Natural killer cell (primary cell): Measurements from ENCODE around the gene PGP. TPM values are rescaled to one million over a fixed set of nuclear protein-coding genes. Genes with fewer than 3 reads are reported as not detected.

Source experiments
- ATAC-seq, 3 donors: fragments of 150-1000 bp in 2 of 3; fragments of 200-7000 bp in 1 of 3; cut with Tn5 transposase; 1 replicate in 1 of 3; 2 replicates in 2 of 3; pipeline ENCODE4 v1.10.0; 2021; ENCODE audit warnings: mild to moderate bottlenecking in 2 of 3, moderate library complexity in 2 of 3
- DNase-seq, 2 donors: peaks; one replicate each; pipeline versions ENCODE4 v3.0.0 to v3.0.0-alpha.2; 2013 to 2021; ENCODE audit warnings: mixed read lengths in 1 of 2
- H3K27ac ChIP-seq: one replicate; pipeline ENCODE4 v1.5.1; 2013; ENCODE audit warnings: mild to moderate bottlenecking, low read length
- H3K27me3 ChIP-seq: one replicate; pipeline ENCODE4 v1.6.1; 2013; ENCODE audit warnings: low read length; ENCODE audit not compliant: control insufficient read depth, insufficient read depth
- H3K36me3 ChIP-seq: one replicate; pipeline ENCODE4 v1.6.1; 2013; ENCODE audit warnings: low read length; ENCODE audit not compliant: control insufficient read depth, insufficient read depth
- H3K4me1 ChIP-seq: one replicate; pipeline ENCODE4 v1.6.1; 2013; ENCODE audit warnings: low read length; ENCODE audit not compliant: control insufficient read depth, insufficient read depth
- H3K4me3 ChIP-seq: one replicate; pipeline ENCODE4 v1.5.1; 2013; ENCODE audit warnings: low read length
- H3K9me3 ChIP-seq: one replicate; pipeline ENCODE4 v1.6.1; 2013; ENCODE audit warnings: low read length; ENCODE audit not compliant: control insufficient read depth, insufficient read depth
- H3K27ac Mint-ChIP-seq, 2 donors: one replicate each; pipeline ENCODE4 v1.8.0; 2022; ENCODE audit warnings: mild to moderate bottlenecking in 2 of 2, mixed read lengths in 2 of 2, moderate library complexity in 1 of 2
- H3K27me3 Mint-ChIP-seq, 2 donors: one replicate each; pipeline ENCODE4 v1.8.0; 2022; ENCODE audit warnings: low read depth in 2 of 2, mixed read lengths in 2 of 2
- H3K36me3 Mint-ChIP-seq: one replicate; pipeline ENCODE4 v1.8.0; 2022; ENCODE audit warnings: mixed read lengths
- H3K4me1 Mint-ChIP-seq, 2 donors: one replicate each; pipeline ENCODE4 v1.8.0; 2022; ENCODE audit warnings: mixed read lengths in 2 of 2
- H3K4me3 Mint-ChIP-seq: one replicate; pipeline ENCODE4 v1.8.0; 2022; ENCODE audit warnings: mild to moderate bottlenecking, moderate library complexity, mixed read lengths
- H3K9me3 Mint-ChIP-seq, 2 donors: one replicate each; pipeline ENCODE4 v1.8.0; 2022; ENCODE audit warnings: mixed read lengths in 2 of 2
- WGBS: methylation state at CpG from one replicate; pipeline ENCODE4 v1.1.7; 2013; ENCODE audit warnings: missing lambda C conversion rate; ENCODE audit not compliant: insufficient coverage; 5-methylcytosine and 5-hydroxymethylcytosine counted together
- intact Hi-C: fragments of 100-400 bp; cut with micrococcal nuclease; formaldehyde crosslinking; loops from one replicate; pipeline ENCODE4 v1.14.2; 2022
- total RNA-seq, 4 donors: library from RNA; stranded (reverse); fragments of 120-200 nt in 1 of 4; gene quantifications; one replicate each; pipeline versions ENCODE4 v1.2.3 to v1.2.4, GENCODE V29; 2013 to 2022
- TF ChIP-seq, protein P1 (sequence below): fragments of 200-600 bp; IDR thresholded peaks from one replicate; pipeline ENCODE4 v1.8.0; 2022; ENCODE audit warnings: antibody characterized with exemption

Gene PGP
- total RNA-seq, 3 donors from 2014 or later (not counting 1 experiment from before 2014, with no cell fraction given), result 9.7 to 12.8 (median 12.4) TPM

DNA sequence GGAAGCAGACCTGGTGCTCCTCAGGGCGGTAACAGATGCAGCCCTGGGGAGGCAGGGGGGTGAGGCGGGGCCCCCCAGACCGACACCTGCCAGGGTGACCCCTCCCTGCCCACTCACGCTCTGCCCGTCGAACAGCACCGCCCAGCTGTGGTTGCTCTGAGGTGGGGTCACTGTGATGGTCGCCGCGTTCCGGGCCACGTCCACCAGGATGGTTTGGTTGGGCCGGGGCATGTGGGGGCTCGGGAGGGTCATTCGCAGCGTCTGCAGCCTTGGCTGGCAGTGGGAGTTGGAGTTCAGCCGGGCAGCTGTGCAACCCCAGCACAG, 4.7 kb downstream of the PGP start:
- H3K9me3 Mint-ChIP-seq, result no peaks in the 10 kb centered on the region
- Histone ChIP-seq H3K4me3 (no peak overlapping the region), H3K4me1 (peaks cover 34% of the 10 kb centered on the region), H3K27me3 (no peaks in the 10 kb centered on the region), H3K27ac (no peak overlapping the region), H3K9me3 (no peaks in the 10 kb centered on the region), H3K36me3 (peaks cover 31% of the 10 kb centered on the region)
- ATAC-seq (no peak), DNase-seq (no peak)
- intact Hi-C loops, result loop anchor here (10.0 kb wide), 1 partner anchor 55 kb away; the partner anchor contains the start of gene TRAF7
- H3K4me3 Mint-ChIP-seq, result no peak overlapping the region
- peaks cover 13 to 31% of the 10 kb centered on the region in 2 donors for H3K4me1 Mint-ChIP-seq
- no peaks in the 10 kb centered on the region for H3K36me3 Mint-ChIP-seq
- WGBS, result 95% methylated on average over 17 of the region's 17 CpGs
- H3K27ac Mint-ChIP-seq, result no peak overlapping the region
- no peaks in the 10 kb centered on the region for H3K27me3 Mint-ChIP-seq
- TF ChIP-seq, protein P1, sequence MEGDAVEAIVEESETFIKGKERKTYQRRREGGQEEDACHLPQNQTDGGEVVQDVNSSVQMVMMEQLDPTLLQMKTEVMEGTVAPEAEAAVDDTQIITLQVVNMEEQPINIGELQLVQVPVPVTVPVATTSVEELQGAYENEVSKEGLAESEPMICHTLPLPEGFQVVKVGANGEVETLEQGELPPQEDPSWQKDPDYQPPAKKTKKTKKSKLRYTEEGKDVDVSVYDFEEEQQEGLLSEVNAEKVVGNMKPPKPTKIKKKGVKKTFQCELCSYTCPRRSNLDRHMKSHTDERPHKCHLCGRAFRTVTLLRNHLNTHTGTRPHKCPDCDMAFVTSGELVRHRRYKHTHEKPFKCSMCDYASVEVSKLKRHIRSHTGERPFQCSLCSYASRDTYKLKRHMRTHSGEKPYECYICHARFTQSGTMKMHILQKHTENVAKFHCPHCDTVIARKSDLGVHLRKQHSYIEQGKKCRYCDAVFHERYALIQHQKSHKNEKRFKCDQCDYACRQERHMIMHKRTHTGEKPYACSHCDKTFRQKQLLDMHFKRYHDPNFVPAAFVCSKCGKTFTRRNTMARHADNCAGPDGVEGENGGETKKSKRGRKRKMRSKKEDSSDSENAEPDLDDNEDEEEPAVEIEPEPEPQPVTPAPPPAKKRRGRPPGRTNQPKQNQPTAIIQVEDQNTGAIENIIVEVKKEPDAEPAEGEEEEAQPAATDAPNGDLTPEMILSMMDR, result no peak

DNA sequence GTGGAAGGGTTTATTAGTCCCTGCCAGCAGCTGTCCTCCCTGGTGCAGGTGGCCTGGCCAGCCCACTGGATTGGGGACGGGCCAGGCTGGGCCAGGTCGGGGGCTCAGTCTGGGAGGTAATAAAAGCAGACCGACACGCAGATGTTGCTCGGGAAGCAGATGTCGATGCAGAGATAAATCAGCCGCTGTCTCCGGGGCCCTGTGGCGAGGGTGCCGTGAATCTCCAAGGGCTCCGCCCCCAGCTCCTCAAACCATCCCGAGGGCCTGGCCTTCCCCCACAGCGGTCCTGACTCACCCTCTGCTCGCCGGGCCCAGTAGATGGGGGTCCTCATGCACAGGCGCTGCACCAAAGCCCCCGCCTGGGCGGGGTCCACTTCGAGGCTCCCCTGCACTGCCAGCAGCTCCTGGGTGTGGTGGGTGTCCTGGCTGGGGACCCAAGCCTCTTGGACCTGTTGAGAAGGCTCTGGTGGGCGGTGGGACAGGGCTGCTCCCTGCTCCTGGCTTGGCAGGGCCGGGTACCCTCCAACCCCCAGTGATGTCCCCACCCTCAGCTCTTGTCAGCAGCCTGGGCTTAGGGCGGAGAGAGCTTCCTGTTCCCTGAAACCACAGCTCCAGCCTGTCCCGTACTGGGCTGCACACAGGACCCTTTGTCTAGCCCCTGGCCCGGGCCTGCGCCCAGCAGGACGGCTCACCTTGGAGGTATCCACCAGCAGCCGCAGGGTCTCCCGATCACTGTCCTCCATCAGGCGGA, 5.2 kb downstream of the PGP start:
- peaks cover 17 to 35% of the 10 kb centered on the region in 2 donors for H3K4me1 Mint-ChIP-seq
- no peak overlapping the region for H3K4me3 Mint-ChIP-seq
- Histone ChIP-seq H3K27ac (no peak overlapping the region), H3K36me3 (peaks cover 31% of the 10 kb centered on the region), H3K9me3 (no peaks in the 10 kb centered on the region), H3K27me3 (no peaks in the 10 kb centered on the region), H3K4me1 (peaks cover 39% of the 10 kb centered on the region), H3K4me3 (no peak overlapping the region)
- TF ChIP-seq, protein P1, result no peak
- intact Hi-C loops, result loop anchor here (10.0 kb wide), 1 partner anchor 55 kb away; the partner anchor contains the start of gene TRAF7
- H3K9me3 Mint-ChIP-seq, result no peaks in the 10 kb centered on the region
- ATAC-seq, result no peak
- DNase-seq, result no peak
- H3K36me3 Mint-ChIP-seq, result no peaks in the 10 kb centered on the region
- WGBS, result 94% methylated on average over 29 of the region's 29 CpGs
- H3K27me3 Mint-ChIP-seq, result no peaks in the 10 kb centered on the region
- no peak overlapping the region for H3K27ac Mint-ChIP-seq

DNA sequence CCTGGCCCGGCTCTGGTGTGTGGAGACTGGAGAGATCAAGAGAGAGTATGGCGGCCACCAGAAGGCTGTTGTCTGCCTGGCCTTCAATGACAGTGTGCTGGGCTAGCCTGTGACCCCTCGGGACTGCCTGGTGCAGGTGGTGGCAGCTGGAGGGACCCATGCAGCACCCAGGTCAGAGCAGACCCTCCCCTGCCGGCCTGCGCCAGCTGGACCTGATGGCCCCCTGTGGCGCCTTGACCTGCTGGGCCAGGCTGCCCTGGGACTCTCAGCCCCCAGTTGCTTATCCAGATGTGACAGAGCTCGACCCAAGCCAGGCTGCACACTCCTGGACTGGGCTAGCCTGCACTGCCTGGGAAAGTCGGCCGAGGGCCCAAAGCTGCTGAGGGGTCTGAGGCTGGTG, 5.9 kb downstream of the PGP start:
- WGBS, result 98% methylated on average over 9 of the region's 9 CpGs
- H3K4me1 Mint-ChIP-seq, result peaks cover 19 to 39% of the 10 kb centered on the region in 2 donors
- no peaks in the 10 kb centered on the region for H3K36me3 Mint-ChIP-seq
- no peaks in the 10 kb centered on the region for H3K9me3 ChIP-seq
- H3K27me3 Mint-ChIP-seq, result no peaks in the 10 kb centered on the region
- H3K27ac ChIP-seq, result no peak overlapping the region
- DNase-seq, result no peak
- H3K27ac Mint-ChIP-seq, result no peak overlapping the region
- no peaks in the 10 kb centered on the region for H3K27me3 ChIP-seq
- H3K36me3 ChIP-seq, result peaks cover 31% of the 10 kb centered on the region
- H3K4me3 ChIP-seq, result no peak overlapping the region
- ATAC-seq, result no peak
- H3K9me3 Mint-ChIP-seq, result no peaks in the 10 kb centered on the region
- peaks cover 37% of the 10 kb centered on the region for H3K4me1 ChIP-seq
- intact Hi-C loops, result no loop called here
- TF ChIP-seq, protein P1, result no peak
- no peak overlapping the region for H3K4me3 Mint-ChIP-seq

DNA sequence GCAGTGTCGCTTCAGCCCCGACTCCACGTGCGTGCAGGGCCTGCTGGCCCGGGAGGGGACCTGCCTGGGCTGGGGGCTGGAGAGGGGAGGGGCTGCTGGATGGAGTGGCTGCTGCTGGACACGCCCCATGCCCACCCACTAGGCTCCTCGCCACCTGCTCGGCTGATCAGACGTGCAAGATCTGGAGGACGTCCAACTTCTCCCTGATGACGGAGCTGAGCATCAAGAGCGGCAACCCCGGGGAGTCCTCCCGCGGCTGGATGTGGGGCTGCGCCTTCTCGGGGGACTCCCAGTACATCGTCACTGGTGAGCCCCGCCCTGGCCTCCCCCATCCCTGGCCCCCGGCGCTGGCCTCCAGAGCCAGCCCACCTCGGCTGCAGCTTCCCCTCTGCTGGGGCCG, 6.3 kb downstream of the PGP start:
- intact Hi-C loops, result no loop called here
- no peak overlapping the region for H3K27ac ChIP-seq
- Mint-ChIP-seq H3K27me3 (no peaks in the 10 kb centered on the region), H3K4me3 (no peak overlapping the region), H3K27ac (no peak overlapping the region), H3K9me3 (no peaks in the 10 kb centered on the region), H3K4me1 (peaks cover 19 to 39% of the 10 kb centered on the region in 2 donors), H3K36me3 (no peaks in the 10 kb centered on the region)
- WGBS, result 95% methylated on average over 23 of the region's 23 CpGs
- TF ChIP-seq, protein P1, result no peak
- no peaks in the 10 kb centered on the region for H3K27me3 ChIP-seq
- no peak for ATAC-seq
- H3K4me3 ChIP-seq, result no peak overlapping the region
- no peaks in the 10 kb centered on the region for H3K9me3 ChIP-seq
- peaks cover 31% of the 10 kb centered on the region for H3K36me3 ChIP-seq
- H3K4me1 ChIP-seq, result peaks cover 32% of the 10 kb centered on the region
- no peak for DNase-seq
